ENCODE data around the gene FBXO34.

The FBXO34 gene

DNA sequence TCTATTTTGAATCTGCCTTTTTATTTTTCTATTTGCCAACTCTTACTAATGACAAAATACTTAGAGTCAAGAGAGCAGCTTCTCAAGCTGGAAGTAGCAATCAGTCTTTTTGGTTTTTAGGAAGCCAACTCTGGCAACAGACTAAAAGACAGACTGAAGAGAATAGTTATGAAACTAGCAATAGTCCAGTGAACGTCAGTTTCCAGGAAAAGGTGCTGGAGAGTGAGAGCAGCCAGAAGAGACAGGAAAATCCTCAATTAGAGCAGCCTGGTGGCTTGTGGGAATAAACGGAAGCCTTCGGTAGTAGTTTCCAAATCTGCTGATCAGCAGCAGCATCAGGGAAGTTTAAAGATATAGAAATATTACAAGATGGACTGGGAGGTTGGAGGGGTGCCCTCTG lies 113.3 kb downstream of the FBXO34 start:
- Histone ChIP-seq H3K4me3 (no peak overlapping the region), H3K4me2 (no peak overlapping the region), H3K9me3 (no peaks in the 10 kb centered on the region), H3K9ac (no peak overlapping the region), H4K20me1 (no peaks in the 10 kb centered on the region), H3K27ac (no peak overlapping the region), H3K36me3 (peaks cover 89% of the 10 kb centered on the region), H3K27me3 (no peaks in the 10 kb centered on the region), H3K4me1 (no peaks in the 10 kb centered on the region)
- no peak for TF ChIP-seq Cebpa-rat (IDR thresholded peaks at IDR 0.05)

DNA sequence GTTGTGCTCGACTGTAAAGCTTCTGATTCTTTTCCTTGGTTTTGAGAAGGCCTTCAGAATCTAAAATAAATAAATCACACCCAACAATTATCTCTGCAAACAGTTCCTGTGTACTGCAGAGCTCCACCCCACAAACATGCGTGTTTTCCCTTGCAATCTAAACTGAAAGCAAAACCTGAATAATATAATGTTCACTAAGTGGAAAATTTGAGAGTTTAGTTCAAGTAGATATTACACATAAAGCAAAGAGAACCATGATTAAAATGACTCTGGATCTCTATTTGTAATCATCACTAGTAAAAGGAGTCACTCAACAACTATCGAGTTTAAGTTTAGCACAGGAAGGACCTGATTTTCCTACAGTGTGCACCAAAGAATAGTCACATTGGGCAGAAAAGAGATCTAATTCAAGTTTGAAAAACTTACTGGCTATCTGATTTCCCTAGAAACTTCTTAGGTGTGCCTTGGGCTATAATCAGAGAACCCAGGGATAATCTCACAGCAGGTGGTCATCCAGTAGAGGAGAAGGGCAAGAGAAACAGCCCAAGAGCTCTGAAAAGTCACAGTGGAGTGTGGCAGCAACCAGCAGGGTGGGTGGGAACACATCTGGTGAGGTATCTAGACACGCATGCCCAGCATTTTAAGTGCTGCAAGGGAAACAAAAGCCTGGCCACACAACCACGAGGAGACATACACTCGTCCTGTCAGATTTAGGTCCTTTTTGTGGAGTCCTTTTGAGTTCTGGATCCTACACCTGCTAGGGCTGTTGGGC lies 115.0 kb downstream of the FBXO34 start:
- no peak overlapping the region for H3K9ac ChIP-seq
- H3K9me3 ChIP-seq, result no peaks in the 10 kb centered on the region
- no peaks in the 10 kb centered on the region for H4K20me1 ChIP-seq
- no peak overlapping the region for H3K4me2 ChIP-seq
- TF ChIP-seq Cebpa-rat (IDR thresholded peaks at IDR 0.05), result no peak
- peaks cover 86% of the 10 kb centered on the region for H3K36me3 ChIP-seq
- H3K4me3 ChIP-seq, result no peak overlapping the region
- no peaks in the 10 kb centered on the region for H3K4me1 ChIP-seq
- H3K27me3 ChIP-seq, result no peaks in the 10 kb centered on the region
- no peak overlapping the region for H3K27ac ChIP-seq

DNA sequence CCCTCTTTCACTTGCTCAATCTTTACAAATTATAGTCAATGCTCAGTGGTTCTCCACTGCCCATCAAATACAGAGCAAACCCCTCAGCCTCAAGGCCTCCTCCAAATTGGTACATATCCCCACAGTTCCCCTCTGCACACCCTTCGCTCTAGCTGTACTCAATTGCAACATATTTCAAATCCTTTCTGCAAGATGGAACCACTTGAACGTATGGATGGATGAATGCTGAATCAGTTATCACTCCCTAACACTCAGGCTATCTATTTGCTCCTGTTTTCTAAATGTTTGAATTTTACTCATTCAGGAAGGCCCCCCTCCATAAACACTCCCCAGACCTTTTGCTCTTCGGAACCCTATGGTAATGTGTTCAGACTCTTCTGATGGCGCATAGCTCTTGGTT lies 115.9 kb downstream of the FBXO34 start:
- H4K20me1 ChIP-seq, result no peaks in the 10 kb centered on the region
- H3K36me3 ChIP-seq, result peaks cover 84% of the 10 kb centered on the region
- H3K27ac ChIP-seq, result no peak overlapping the region
- no peak overlapping the region for H3K4me2 ChIP-seq
- no peaks in the 10 kb centered on the region for H3K9me3 ChIP-seq
- H3K27me3 ChIP-seq, result no peaks in the 10 kb centered on the region
- TF ChIP-seq Cebpa-rat (IDR thresholded peaks at IDR 0.05), result no peak
- no peaks in the 10 kb centered on the region for H3K4me1 ChIP-seq
- H3K9ac ChIP-seq, result no peak overlapping the region
- no peak overlapping the region for H3K4me3 ChIP-seq

DNA sequence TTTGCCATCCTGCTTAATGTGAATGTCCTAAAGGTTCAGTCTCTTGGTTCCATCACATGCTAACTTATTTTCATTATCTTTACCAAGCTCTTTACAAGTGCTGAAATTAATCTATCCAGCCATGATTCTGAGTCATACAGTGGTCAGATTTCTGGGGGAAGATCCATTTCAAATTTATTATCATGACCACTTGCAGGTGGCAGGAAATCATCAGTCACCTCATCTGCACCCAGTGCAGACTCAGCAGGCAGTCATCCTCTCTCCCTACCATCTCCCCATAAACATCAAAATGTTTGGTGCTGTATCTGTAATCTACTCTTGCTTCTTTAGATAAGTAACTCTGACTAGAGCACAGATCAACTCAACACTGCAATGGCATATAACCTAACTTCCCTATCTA lies 116.9 kb downstream of the FBXO34 start:
- no peak overlapping the region for H3K27ac ChIP-seq
- H3K4me3 ChIP-seq, result no peak overlapping the region
- no peaks in the 10 kb centered on the region for H3K9me3 ChIP-seq
- no peaks in the 10 kb centered on the region for H3K27me3 ChIP-seq
- H4K20me1 ChIP-seq, result no peaks in the 10 kb centered on the region
- no peaks in the 10 kb centered on the region for H3K4me1 ChIP-seq
- peaks cover 79% of the 10 kb centered on the region for H3K36me3 ChIP-seq
- H3K4me2 ChIP-seq, result no peak overlapping the region
- TF ChIP-seq Cebpa-rat (IDR thresholded peaks at IDR 0.05), result no peak
- no peak overlapping the region for H3K9ac ChIP-seq

DNA sequence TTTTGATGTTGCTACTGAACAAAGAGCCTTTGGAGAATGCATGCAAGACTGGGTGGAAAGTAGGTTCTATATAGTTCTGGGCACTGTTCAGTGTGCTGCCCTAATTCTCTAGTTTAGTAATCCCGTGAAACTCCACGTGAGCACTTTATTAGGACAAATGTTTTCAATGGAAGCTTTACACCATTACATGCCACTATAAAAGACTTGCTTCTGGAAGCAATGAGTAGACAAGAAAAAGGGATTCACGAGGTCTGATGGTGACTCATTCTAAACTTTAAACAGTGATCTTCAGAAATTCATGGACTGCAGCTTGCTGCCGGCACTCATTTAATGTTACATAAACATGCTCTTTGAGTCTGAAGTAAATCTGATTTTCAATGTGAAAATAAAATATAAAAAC lies 118.1 kb downstream of the FBXO34 start:
- Histone ChIP-seq H3K9ac (no peak overlapping the region), H3K36me3 (peaks cover 74% of the 10 kb centered on the region), H3K27me3 (no peaks in the 10 kb centered on the region), H3K4me3 (no peak overlapping the region), H4K20me1 (no peaks in the 10 kb centered on the region), H3K9me3 (no peaks in the 10 kb centered on the region), H3K4me2 (no peak overlapping the region), H3K4me1 (no peaks in the 10 kb centered on the region), H3K27ac (no peak overlapping the region)
- TF ChIP-seq Cebpa-rat (IDR thresholded peaks at IDR 0.05), result no peak

DNA sequence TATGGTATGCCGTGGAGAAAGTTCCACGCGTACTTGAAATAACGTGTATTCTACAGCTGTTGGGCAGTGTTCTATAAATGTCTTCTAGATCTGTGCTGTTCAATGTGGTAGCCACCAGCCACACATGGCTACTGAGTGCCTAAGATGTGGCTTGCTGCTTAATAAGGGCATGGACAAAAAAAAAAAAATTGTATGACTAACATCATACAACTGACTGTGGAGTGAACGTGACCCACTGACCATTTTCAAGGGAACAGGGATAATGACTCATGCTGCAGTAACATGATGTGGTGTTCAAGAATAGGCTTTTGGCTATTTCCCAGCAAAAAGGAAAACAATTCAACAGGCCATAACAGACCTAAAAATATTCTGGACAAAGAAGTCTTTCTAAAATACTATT lies 127.5 kb downstream of the FBXO34 start:
- H3K9me3 ChIP-seq, result no peaks in the 10 kb centered on the region
- H3K4me1 ChIP-seq, result no peaks in the 10 kb centered on the region
- no peak for TF ChIP-seq Cebpa-rat (IDR thresholded peaks at IDR 0.05)
- peaks cover 23% of the 10 kb centered on the region for H4K20me1 ChIP-seq
- H3K4me2 ChIP-seq, result no peak overlapping the region
- peaks cover 16% of the 10 kb centered on the region for H3K36me3 ChIP-seq
- H3K27me3 ChIP-seq, result no peaks in the 10 kb centered on the region
- H3K4me3 ChIP-seq, result no peak overlapping the region
- no peak overlapping the region for H3K27ac ChIP-seq
- H3K9ac ChIP-seq, result no peak overlapping the region

DNA sequence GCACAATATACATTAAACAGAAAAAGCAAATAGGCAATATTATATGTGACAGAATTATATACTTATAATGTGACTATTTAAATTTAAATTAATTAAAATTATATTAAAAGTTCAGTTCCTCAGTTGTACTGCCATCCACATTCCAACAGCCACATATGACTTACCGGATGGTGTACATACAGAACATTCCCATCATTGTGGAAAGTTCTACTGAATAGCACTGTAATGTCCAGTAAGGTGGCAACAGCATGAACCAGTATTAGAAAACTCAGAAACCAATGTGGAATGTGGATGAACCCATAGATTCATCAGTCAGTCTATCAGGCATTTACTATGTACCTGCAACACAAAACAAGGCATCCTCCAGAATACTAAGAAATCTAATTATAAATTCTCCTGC lies 128.0 kb downstream of the FBXO34 start:
- Histone ChIP-seq H3K9ac (no peak overlapping the region), H3K36me3 (peaks cover 13% of the 10 kb centered on the region), H3K4me1 (peaks cover 5% of the 10 kb centered on the region), H4K20me1 (peaks cover 27% of the 10 kb centered on the region), H3K27me3 (no peaks in the 10 kb centered on the region), H3K4me3 (no peak overlapping the region), H3K9me3 (no peaks in the 10 kb centered on the region), H3K27ac (no peak overlapping the region), H3K4me2 (no peak overlapping the region)
- no peak for TF ChIP-seq Cebpa-rat (IDR thresholded peaks at IDR 0.05)

DNA sequence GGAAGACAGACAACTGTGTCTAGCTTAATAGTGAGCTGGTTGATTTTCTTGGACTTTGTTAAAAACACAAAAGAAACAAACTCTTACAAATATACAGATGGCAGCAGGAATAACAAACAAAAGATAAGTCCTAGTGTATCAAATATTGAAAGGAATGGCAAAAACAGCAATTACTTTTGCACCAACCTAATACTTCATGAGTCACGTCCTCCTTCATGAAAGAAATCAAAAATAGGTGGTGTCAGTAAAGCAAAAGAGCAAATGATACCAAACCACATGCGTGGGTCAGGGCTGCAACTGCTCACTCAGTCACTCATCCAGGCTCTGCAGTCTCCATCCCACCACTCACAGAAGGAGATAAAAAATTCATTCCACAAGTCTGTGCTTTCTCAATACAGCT lies 128.6 kb downstream of the FBXO34 start:
- TF ChIP-seq Cebpa-rat (IDR thresholded peaks at IDR 0.05), result no peak
- no peak overlapping the region for H3K27ac ChIP-seq
- peaks cover 11% of the 10 kb centered on the region for H3K4me1 ChIP-seq
- H3K4me2 ChIP-seq, result no peak overlapping the region
- H3K9ac ChIP-seq, result no peak overlapping the region
- H3K4me3 ChIP-seq, result no peak overlapping the region
- H3K27me3 ChIP-seq, result no peaks in the 10 kb centered on the region
- H3K36me3 ChIP-seq, result peaks cover 6% of the 10 kb centered on the region
- peaks cover 32% of the 10 kb centered on the region for H4K20me1 ChIP-seq
- no peaks in the 10 kb centered on the region for H3K9me3 ChIP-seq

DNA sequence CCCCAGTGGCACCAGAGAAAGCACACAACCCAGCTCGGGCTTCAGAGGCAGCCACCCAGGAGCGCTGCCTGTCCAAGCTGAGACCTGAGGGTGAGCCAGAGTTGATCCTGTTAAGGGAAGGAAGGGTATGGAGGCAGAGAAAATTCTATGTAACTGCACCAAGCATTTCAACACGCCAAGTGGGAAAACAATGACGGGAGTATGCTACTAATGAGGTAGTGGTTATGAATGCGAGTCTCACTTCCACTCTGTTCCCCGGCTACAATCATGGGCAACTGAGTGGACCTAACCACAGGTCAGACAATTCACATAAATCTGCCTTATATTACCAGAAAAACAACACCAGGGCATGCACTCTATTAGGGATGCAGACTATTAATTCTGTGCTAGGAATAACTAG lies 130.5 kb downstream of the FBXO34 start:
- Histone ChIP-seq H3K36me3 (no peaks in the 10 kb centered on the region), H3K4me3 (no peak overlapping the region), H3K4me2 (no peak overlapping the region), H3K9me3 (no peaks in the 10 kb centered on the region), H3K4me1 (peaks cover 19% of the 10 kb centered on the region), H3K27me3 (no peaks in the 10 kb centered on the region), H3K9ac (no peak overlapping the region), H4K20me1 (peaks cover 31% of the 10 kb centered on the region), H3K27ac (no peak overlapping the region)
- no peak for TF ChIP-seq Cebpa-rat (IDR thresholded peaks at IDR 0.05)

All from BLaER1 (cell line).